ENCODE data around the gene ZGRF1.
"Not testable (repeated sequence)": the region's sequence is repeated elsewhere in the genome, so short reads cannot be mapped to it uniquely, and the experiment has no call there.

The ZGRF1 gene

GRCh38 chr4:112650332-112650731, 13.6 kb upstream of the ZGRF1 start:
- H3K36me3 ChIP-seq (ENCODE audit: control insufficient read depth, insufficient read depth, low read length) = peaks cover 13% of the 10 kb centered on the region
- peak overlapping the region; percentile 88 for H3K9ac ChIP-seq (ENCODE audit: low read depth, low read length)
- H3K27me3 ChIP-seq (ENCODE audit: control insufficient read depth, insufficient read depth, low read length) = no peaks in the 10 kb centered on the region
- H3K4me3 ChIP-seq (ENCODE audit: low read depth, low read length) = peak overlapping the region; percentile 50
- peaks cover 19% of the 10 kb centered on the region for H3K4me1 ChIP-seq (ENCODE audit: control insufficient read depth, insufficient read depth, low read length)
- no peaks in the 10 kb centered on the region for H3K9me3 ChIP-seq (ENCODE audit: control insufficient read depth, insufficient read depth, low read length)

GRCh38 chr4:112649055-112649408, 12.3 kb upstream of the ZGRF1 start:
- no peaks in the 10 kb centered on the region for H3K9me3 ChIP-seq (ENCODE audit: control insufficient read depth, insufficient read depth, low read length)
- H3K4me1 ChIP-seq (ENCODE audit: control insufficient read depth, insufficient read depth, low read length) = peaks cover 6% of the 10 kb centered on the region
- H3K27me3 ChIP-seq (ENCODE audit: control insufficient read depth, insufficient read depth, low read length) = no peaks in the 10 kb centered on the region
- H3K36me3 ChIP-seq (ENCODE audit: control insufficient read depth, insufficient read depth, low read length) = peaks cover 13% of the 10 kb centered on the region
- peak overlapping the region; percentile 50 for H3K4me3 ChIP-seq (ENCODE audit: low read depth, low read length)
- peak overlapping the region; percentile 88 for H3K9ac ChIP-seq (ENCODE audit: low read depth, low read length)

DNA sequence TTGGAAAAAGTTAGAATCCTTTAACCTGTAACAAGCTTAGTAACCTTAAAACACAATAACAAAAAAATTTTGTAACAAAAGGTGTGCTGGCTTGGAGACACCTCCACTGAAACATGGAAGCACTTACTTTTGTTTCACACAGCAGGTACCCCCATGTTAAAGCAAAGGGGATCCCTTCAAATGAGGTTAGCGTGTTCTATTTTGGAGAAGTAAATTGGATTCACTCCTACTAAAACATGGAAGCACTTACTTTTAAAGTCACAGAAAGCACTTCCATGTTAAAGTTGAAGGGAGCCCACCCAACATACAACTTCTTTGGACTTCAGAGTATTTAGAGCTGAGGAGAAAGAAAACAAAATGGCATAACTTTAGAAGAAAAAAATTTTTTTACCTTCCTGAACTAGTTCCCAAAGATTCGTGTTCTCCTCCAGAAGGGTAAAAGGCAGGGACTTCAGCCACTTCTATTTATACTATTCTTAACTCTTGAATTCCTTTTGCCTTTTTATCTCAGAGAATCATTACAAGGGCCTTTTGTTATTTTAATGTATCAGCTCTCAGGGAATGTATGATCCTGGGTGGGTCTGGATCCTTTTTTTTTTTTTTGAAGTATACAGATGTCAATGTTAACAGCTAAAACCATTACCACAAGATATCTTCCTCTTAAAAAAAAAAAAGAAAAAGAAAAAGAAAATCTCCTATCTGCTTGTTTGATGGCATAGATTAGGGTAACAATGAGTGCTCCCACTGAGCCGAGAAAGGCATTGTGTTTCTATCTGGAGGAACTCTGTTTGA, 11.8 kb upstream of the ZGRF1 start:
- H3K4me1 ChIP-seq (ENCODE audit: control insufficient read depth, insufficient read depth, low read length) = peaks cover 4% of the 10 kb centered on the region
- peak overlapping the region; percentile 95 for H3K9ac ChIP-seq (ENCODE audit: low read depth, low read length)
- H3K27me3 ChIP-seq (ENCODE audit: control insufficient read depth, insufficient read depth, low read length) = no peaks in the 10 kb centered on the region
- peaks cover 13% of the 10 kb centered on the region for H3K36me3 ChIP-seq (ENCODE audit: control insufficient read depth, insufficient read depth, low read length)
- no peaks in the 10 kb centered on the region for H3K9me3 ChIP-seq (ENCODE audit: control insufficient read depth, insufficient read depth, low read length)
- peak overlapping the region; percentile 71 for H3K4me3 ChIP-seq (ENCODE audit: low read depth, low read length)

DNA sequence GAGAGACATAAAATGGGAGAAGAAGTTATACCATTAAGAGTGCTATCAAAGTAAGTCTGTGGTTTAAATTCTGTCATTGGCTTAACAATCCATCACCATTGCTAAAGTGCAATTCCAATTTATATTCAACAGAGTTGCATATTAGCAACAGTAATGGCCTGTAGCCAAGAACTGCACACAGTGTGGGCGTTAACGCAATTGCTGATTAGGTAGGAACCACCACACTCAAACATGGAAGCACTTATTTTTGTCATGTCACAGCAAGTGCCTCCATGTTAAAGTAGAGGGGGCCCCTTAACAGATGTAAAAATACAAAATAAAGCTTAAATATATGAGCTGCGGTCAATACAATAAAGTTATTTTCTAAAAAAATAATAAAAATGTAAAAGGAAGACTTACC, 11.1 kb upstream of the ZGRF1 start:
- H3K27me3 ChIP-seq (ENCODE audit: control insufficient read depth, insufficient read depth, low read length) = no peaks in the 10 kb centered on the region
- H3K4me3 ChIP-seq (ENCODE audit: low read depth, low read length) = peak overlapping the region; percentile 71
- no peaks in the 10 kb centered on the region for H3K4me1 ChIP-seq (ENCODE audit: control insufficient read depth, insufficient read depth, low read length)
- peaks cover 13% of the 10 kb centered on the region for H3K36me3 ChIP-seq (ENCODE audit: control insufficient read depth, insufficient read depth, low read length)
- H3K9ac ChIP-seq (ENCODE audit: low read depth, low read length) = peak overlapping the region; percentile 95
- no peaks in the 10 kb centered on the region for H3K9me3 ChIP-seq (ENCODE audit: control insufficient read depth, insufficient read depth, low read length)

DNA sequence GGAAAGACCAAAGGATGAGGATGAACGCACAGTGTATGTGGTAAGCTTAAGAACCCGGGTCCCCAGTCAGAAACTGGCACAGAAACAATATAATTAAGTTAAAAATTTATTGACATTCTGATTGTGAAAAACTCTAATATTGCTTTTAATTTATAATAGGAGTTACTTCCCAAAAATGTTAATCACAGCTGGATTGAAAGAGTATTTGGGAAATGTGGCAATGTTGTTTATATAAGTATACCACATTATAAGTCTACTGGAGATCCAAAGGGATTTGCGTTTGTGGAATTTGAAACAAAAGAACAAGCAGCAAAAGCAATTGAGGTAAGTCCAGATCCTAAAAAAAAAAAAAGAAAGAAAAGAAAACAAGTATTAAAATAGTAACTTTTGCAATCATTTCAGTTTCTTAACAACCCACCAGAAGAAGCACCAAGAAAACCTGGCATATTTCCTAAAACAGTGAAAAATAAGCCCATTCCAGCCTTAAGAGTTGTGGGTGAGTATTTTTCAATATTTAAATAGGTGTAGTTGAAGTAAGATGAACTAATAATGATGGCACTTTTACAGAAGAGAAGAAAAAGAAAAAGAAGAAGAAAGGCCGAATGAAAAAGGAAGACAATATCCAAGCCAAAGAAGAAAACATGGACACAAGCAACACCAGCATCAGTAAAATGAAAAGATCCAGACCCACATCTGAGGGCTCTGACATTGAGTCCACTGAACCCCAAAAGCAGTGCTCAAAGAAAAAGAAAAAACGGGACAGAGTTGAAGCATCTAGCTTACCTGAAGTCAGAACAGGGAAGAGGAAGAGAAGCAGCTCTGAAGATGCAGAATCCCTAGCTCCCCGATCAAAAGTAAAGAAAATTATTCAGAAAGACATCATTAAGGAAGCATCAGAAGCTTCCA, 10.2 kb upstream of the ZGRF1 start:
- H3K9ac ChIP-seq (ENCODE audit: low read depth, low read length) = peak overlapping the region; percentile 95
- peaks cover 13% of the 10 kb centered on the region for H3K36me3 ChIP-seq (ENCODE audit: control insufficient read depth, insufficient read depth, low read length)
- no peaks in the 10 kb centered on the region for H3K9me3 ChIP-seq (ENCODE audit: control insufficient read depth, insufficient read depth, low read length)
- peak overlapping the region; percentile 71 for H3K4me3 ChIP-seq (ENCODE audit: low read depth, low read length)
- H3K27me3 ChIP-seq (ENCODE audit: control insufficient read depth, insufficient read depth, low read length) = no peaks in the 10 kb centered on the region
- H3K4me1 ChIP-seq (ENCODE audit: control insufficient read depth, insufficient read depth, low read length) = peaks cover 3% of the 10 kb centered on the region

DNA sequence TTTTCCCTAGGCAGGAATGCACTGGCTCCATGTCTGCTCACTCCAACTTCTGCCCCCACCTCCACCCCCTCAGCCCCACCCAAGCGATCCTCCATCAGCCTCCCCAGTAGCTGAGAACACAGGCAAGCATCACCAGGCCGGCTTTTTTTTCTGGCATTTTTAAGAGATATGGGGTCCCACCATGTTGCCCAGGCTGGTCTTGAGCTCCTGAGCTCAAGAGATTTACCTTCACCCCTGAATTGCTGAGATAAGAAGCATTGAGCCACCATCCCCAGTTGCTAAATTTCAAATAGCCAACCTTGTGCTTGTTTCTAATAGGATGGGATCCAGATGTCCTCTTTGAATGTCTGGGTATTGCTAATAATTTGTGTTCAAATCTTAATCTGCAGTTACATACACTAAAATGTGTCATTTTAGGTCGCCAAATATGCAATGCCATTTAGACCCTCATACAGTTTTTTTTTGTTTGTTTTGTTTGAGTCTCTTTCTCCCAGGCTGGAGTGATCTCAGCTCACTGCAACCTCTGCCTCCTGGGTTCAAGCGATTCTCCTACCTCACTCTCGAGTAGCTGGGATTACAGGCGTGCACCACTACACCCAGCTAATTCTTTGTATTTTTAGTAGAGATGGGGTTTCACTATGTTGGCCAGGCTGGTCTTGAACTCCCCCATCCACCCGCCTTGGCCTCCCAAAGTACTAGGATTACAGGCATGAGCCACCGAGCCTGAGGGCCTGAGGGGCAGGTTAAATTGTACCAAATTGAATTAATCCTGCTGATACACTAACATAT, 9.0 kb upstream of the ZGRF1 start:
- Histone ChIP-seq H3K27me3 (ENCODE audit: control insufficient read depth, insufficient read depth, low read length) (no peaks in the 10 kb centered on the region), H3K9me3 (ENCODE audit: control insufficient read depth, insufficient read depth, low read length) (no peaks in the 10 kb centered on the region), H3K4me3 (ENCODE audit: low read depth, low read length) (peak overlapping the region; percentile 71), H3K4me1 (ENCODE audit: control insufficient read depth, insufficient read depth, low read length) (peaks cover 6% of the 10 kb centered on the region), H3K9ac (ENCODE audit: low read depth, low read length) (peak overlapping the region; percentile 50), H3K36me3 (ENCODE audit: control insufficient read depth, insufficient read depth, low read length) (peaks cover 13% of the 10 kb centered on the region)

- not testable (repeated sequence) for H3K27me3 ChIP-seq (ENCODE audit: control insufficient read depth, insufficient read depth, low read length); H3K4me3 ChIP-seq (ENCODE audit: low read depth, low read length); H3K4me1 ChIP-seq (ENCODE audit: control insufficient read depth, insufficient read depth, low read length); H3K9ac ChIP-seq (ENCODE audit: low read depth, low read length); H3K9me3 ChIP-seq (ENCODE audit: control insufficient read depth, insufficient read depth, low read length)
- peaks cover 13% of the 10 kb centered on the region for H3K36me3 ChIP-seq (ENCODE audit: control insufficient read depth, insufficient read depth, low read length)
These were observed 8.2 kb upstream of the ZGRF1 start for GRCh38 chr4:112644595-112645535.

DNA sequence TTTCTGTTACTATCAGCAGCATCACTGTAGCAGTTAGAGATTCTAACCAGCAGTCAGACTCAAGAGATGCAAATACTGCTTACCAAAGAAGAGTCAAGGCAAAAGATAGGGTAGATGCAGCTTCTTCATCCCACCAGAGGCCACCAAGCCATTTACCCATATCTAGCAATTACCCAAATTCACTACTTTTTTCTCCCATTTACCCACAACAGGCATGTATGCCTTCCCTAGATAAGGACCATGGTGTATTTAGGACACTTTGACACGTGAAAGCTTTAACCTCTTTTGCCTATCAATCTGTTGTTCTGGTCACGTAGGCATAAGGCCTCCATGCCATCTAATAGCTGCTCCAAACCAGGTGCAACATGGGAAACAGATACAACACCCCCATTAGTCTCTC, 5.8 kb upstream of the ZGRF1 start:
- Histone ChIP-seq H3K9me3 (ENCODE audit: control insufficient read depth, insufficient read depth, low read length) (no peaks in the 10 kb centered on the region), H3K4me1 (ENCODE audit: control insufficient read depth, insufficient read depth, low read length) (peaks cover 6% of the 10 kb centered on the region), H3K9ac (ENCODE audit: low read depth, low read length) (no peak overlapping the region), H3K4me3 (ENCODE audit: low read depth, low read length) (no peak overlapping the region), H3K27me3 (ENCODE audit: control insufficient read depth, insufficient read depth, low read length) (no peaks in the 10 kb centered on the region), H3K36me3 (ENCODE audit: control insufficient read depth, insufficient read depth, low read length) (peaks cover 6% of the 10 kb centered on the region)

- H3K9ac ChIP-seq (ENCODE audit: low read depth, low read length) = peak overlapping the region; percentile 95
- peak overlapping the region; percentile 98 for H3K4me3 ChIP-seq (ENCODE audit: low read depth, low read length)
- H3K9me3 ChIP-seq (ENCODE audit: control insufficient read depth, insufficient read depth, low read length) = no peaks in the 10 kb centered on the region
- H3K36me3 ChIP-seq (ENCODE audit: control insufficient read depth, insufficient read depth, low read length) = no peaks in the 10 kb centered on the region
- H3K27me3 ChIP-seq (ENCODE audit: control insufficient read depth, insufficient read depth, low read length) = no peaks in the 10 kb centered on the region
- H3K4me1 ChIP-seq (ENCODE audit: control insufficient read depth, insufficient read depth, low read length) = peaks cover 13% of the 10 kb centered on the region
These were observed 800 bp upstream of the ZGRF1 start for GRCh38 chr4:112637552-112637866.

DNA sequence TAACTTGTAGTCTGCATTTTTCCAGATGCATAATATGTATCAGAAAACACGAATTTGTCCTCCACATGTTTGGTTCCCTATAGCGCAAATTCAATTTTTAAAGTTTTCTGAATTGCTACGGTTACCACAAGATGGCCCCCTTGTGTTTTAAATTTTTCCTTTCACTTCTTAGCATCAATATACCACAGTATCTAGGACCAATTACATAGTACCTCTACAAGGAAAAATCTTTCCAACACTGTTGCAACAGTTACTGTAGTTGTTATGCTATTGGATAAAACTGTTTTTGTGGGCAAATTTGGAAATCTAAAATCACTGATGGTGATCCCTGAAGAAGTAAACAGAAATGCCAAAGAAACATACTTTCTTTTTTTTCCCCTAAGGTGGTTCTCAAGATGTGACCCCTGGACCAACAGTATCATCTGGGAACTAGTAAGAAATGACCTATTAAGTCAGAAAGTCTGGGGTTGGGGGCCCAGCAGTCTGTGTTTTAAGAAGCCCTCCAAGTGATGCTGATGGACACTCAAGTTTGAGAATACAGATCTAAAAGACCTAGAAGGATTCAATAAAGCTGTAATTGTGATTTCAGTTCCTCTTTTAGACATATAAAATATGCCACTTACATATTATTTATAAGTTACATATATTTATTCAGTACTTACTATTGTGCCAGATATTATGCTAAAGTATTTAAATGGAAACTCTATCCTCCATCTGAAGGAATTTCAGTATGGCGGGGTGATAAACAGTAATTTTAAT, 3.1 kb downstream of the ZGRF1 start:
- H3K27me3 ChIP-seq (ENCODE audit: control insufficient read depth, insufficient read depth, low read length) = no peaks in the 10 kb centered on the region
- no peak overlapping the region for H3K9ac ChIP-seq (ENCODE audit: low read depth, low read length)
- no peak overlapping the region for H3K4me3 ChIP-seq (ENCODE audit: low read depth, low read length)
- peaks cover 7% of the 10 kb centered on the region for H3K4me1 ChIP-seq (ENCODE audit: control insufficient read depth, insufficient read depth, low read length)
- no peaks in the 10 kb centered on the region for H3K9me3 ChIP-seq (ENCODE audit: control insufficient read depth, insufficient read depth, low read length)
- no peaks in the 10 kb centered on the region for H3K36me3 ChIP-seq (ENCODE audit: control insufficient read depth, insufficient read depth, low read length)
